GM21381 (cell line): Measurements from ENCODE around the gene SRSF6.
"Not testable (repeated sequence)": the region's sequence is repeated elsewhere in the genome, so short reads cannot be mapped to it uniquely, and the experiment has no call there.

Experiments used
- ATAC-seq: cut with Tn5 transposase; IDR thresholded peaks from one replicate; pipeline ENCODE4 v1.9.1; 2021; ENCODE audit warnings: mild to moderate bottlenecking, moderate library complexity; ENCODE audit not compliant: unreplicated experiment

SRSF6 gene

DNA sequence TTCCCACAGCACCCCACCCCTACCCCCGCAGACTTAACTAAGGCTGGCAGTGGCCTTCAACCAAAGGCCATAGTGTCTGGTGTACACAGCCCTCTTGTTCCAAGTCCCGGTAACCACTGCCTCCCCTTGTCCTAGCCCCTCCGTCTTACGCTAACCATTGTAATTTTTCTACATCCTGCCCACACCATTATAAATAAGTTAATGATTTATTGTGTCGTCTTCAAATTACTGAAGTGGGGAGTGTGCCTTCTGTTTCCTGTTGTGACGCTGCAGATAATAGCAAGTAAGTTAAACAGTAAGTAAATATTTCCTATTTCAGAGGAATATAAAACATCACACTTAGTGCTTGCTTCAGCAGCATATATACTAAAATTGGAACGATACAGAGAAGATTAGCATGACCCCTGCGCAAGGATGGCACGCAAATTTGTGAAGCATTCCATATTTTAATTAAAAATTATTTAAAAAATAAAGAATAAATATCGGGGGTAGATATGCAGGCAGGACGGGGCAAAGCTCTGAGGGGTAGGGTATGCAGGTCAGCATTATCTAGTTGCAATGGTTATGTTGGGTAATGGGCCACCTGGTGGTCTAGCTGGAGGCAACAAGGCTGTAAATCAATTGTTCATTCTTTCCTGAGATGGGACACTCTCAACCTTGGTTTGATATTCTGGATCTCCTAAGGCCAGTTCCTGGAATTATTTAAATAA is 15.1 kb downstream of the SRSF6 start:
- ATAC-seq, result no peak

DNA sequence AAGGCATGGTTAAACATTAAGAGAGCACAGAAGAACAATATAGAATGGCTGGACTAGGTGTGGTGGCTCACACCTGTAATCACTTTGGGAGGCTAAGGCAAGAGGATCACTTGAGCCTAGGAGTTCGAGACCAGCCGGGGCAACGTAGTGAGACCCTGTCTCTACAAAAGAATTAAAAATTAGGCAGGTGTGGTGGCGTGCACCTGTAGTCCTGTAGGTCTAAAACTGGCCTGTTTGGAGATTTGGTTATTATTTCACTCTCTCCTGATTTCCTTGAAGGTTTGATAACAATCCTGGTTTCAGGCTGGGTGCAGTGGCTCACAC is 15.6 kb downstream of the SRSF6 start:
- no peak for ATAC-seq

DNA sequence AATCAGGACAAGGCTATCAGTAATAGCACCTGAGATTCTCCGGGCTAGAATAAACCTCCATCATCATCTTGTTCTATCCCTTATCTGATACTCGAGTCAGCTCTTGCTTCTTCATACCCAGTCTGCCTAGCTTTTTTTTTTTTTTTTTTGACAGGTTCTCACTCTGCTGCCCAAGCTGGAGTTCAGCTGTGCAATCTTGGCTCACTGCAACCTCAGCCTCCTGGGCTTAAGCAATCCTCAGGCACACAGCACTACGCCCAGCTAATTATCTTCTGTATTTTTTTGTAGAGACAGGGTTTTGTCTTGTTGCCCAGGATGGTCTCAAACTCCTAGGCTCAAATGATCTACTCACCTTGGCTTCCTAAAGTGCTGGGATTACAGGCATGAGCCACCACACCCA is 19.5 kb downstream of the SRSF6 start:
- ATAC-seq, result no peak

DNA sequence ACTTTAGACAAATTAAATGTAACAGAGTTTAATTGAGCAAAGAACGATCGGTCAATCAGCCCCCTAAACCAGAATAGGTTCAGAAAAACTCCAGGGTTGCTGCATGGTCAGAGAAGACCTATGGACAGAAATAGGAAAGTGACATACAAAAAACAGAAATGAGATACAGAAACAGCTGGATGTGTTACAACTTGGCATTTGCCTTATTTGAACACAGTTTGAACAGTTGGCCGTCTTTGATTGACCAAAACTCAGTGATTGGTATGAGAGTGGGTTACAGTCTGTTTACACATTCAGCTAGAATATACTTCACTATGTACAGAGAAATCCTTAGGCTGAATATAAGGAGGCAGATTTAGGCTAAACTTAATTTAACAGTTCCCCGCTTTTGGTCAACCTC is 19.9 kb downstream of the SRSF6 start:
- ATAC-seq, result no peak

DNA sequence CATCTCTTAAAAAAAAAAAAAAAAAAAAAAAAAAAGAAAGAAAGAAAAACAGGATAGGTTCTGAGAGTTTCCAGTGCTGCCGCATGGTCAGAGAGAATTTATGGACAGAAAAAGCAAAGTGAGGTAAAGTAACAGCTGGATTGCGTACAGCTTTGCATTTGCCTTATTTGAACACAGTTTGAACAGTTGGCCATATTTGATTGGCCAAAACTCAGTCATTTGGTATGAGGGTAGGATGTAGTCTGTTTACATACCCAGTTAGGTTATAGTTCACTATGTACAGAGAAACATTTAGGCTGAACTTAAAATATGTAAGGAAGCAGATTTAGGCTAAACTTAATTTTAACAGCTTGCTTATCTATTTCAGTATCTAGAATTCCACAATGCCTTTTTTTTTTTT is 32.3 kb downstream of the SRSF6 start:
- no peak for ATAC-seq

DNA sequence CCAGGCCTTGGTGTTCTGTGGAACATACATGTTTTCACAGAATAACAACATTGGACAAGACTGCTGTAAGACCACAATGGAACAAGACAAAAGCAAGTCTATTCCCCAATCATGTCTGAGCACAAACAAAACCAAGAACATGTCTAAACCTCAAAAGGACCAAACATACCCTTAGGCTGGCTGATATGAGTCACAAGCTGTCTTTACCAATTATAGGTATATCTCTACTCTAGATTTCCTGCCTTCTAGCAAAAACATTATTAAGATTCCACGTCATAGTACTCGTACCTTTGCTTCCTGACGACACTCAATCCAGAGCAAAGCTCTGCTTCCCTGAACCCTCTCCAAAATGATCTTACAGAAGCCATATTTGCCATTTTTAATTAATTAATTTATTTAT is 34.4 kb downstream of the SRSF6 start:
- no peak for ATAC-seq

DNA sequence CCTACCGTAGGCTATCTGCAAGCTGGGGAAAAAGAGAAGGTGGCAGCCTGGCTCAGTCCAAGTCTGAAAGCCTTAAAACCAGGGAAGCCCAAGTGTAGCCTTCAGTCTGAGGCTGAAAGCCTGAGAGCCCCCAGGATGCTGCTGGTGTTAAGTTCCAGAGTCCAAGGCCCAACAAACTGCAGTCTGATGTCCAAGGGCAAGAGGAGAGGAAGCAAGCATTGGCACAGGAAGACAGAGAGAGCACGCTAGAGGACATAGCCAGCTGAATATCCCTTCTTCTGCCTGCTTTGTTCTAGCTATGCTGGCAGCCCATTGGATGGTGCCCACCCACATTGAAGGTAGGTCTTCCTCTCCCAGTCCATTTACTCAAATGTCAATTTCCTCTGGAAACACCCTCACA is 37.7 kb downstream of the SRSF6 start:
- no peak for ATAC-seq

DNA sequence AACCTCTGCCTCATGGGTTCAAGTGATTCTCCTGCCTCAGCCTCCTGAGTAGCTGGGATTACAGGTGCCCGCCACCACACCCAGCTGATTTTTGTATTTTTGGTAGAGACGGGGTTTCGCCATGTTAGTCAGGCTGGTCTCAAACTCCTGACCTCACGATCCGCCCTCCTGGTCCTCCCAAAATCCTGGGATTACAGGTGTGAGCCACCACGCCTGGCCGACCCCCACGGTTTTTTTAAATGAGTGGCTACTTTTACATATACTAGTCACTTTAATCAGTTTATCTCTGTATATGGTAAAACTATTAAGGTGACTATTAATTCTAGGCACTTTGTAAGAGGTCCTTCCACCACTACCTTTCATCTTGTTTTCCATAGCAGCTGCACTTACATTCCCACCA is 44.3 kb downstream of the SRSF6 start:
- not testable (repeated sequence) for ATAC-seq

DNA sequence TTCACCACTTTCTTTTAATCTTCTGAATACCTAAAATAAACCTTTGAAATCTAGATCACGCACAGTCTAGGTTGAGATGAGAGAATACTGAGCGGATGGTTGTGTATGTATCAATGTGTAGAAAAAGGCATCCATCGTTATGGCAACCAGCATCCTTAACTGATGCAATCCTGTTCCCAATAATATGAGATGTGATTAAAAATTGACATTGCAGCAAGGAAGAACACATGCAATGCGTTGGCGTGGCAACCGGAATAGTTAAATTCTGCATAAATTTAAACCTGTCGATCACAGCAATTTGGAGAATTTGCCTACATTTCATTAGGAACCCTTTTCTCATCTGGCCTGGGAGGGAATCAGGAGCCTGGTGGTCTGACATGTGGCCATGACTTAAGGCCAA is 48.5 kb downstream of the SRSF6 start:
- ATAC-seq, result no peak

DNA sequence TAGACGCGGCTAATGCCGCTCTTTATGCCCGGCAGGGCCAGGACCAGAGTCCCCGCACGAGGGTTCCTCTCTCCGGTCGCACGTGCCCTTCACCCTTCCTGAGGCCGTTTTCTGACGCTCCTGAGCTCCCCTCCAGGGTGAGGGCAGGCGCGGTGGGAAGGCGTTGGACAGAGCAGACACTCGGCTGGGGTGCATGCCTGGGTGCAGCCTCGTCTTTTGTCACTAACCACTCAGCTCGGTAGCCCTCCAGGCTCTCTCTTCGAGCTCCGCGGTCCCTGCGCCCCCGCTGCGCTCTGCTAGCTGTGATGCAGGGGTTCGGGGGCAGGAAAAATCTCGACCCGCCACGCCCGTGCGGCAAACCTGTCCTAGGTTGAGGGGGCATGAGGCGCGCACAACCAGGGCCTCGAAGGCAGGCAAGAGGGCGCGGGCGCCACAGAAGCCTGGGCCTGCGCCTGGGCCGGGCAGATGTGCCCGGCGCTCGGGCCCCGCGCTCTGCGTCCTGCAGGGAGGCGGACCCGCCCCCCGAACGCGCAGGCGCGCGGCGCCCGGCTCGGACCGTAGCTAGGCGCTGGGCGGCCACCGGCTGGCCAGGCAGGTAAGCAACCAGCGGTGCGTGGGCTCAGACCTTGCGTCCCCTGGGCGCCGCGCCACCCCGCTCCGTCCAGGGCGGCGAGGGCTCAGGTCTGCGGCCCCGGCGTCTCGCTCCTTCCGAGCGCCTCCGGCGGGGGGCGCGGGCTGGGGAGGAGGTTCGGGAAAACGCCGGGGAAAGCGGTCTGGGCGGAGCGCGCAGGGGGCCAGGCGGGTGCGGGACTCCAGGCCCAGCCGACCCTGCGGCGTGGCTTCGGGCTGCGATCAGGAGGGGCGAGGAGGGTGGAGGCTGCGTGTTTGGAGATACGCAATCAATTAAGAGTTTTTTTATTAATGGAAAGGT is 49.7 kb downstream of the SRSF6 start, which contains the start of gene L3MBTL1:
Gene L3MBTL1 (plus strand): TSS at position 548 of the 931 bp plus-strand sequence. CDS start 5,807 bp downstream, outside the sequence.
- no peak for ATAC-seq

DNA sequence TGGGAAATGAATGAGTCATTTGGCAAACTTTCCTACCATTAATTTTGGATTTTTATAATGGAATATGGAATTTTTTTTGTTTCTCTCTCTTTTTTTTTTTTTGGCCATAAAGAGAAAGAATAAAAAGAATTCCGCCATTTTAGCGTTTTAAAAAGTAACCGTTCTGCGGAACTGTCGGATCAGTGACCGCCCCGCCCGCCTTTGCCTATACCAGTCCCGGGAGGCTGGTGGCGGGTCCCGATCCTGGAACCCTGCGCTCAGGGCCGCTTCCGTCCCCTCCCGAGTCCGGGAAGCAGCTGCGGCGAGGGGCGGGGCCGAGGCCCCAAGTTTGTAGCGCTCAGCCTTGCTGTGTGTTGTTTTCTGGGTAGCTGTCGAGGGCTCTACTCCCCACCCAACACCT is 50.4 kb downstream of the SRSF6 start:
- ATAC-seq, result no peak

DNA sequence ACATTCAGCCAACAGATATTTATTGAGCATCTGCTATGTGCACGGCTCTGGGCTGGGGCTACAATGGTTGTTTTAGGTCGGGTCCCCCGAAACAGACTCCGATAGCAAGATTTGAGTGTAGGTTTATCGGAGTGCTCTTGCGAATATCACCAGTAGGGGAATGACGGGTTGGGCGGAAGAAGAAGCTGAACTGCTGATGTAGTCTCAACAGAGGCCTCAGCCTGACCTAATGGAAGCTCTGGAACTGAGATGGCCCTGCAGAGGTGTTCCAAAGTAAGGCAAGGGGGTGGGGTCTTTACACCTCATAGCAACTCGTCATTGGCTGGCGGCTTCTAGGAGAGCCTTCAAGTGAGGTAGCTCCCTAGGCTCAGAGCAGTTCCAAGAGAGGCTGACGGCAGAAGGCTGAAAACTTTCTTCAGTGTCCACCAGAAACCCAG is 50.9 kb downstream of the SRSF6 start:
- no peak for ATAC-seq

DNA sequence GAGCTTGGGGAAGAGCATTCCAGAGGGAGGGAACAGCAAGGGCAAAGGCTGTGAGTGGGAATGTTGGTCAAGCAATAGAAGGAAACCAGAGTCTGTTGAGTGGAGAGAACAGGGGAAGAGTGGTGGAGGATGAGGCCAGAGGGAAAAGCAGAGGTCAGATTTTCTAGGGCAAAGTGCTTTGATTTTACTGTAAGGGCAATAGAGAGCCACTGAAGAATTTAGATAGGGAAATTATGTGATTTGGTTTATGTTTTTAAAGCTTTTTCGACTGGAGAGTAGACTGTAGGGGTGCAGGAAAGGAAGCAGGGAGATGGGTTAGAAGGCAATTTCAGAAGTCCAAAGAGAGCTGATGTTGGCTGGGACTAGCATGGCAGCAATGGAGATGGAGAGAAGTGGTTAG is 54.2 kb downstream of the SRSF6 start:
- ATAC-seq, result no peak

DNA sequence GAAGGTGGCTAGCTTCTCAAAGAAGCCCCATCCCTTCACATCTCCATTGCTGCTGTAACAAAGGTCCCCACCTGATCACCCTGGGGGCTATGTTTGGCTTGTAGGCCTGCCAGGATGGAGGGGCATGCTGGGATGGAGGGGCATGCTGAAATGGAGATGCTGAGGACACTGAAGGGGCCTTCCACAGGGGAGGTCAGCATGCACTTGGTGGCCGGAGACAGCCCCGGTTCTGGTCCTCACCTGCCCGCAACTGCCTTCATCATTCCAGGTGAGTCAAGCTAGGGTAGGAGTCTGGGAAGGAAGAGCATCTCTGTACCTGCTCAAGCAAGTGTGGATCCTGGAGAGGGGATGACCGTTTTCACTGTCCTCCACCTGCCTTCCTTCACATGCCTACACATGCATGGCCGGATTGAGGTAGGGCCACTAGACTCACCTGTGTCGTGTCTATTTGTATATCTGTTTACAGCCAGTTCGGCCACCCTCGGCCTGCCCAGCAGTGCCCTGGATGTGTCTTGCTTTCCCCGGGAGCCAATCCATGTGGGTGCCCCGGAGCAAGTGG is 55.8 kb downstream of the SRSF6 start:
- no peak for ATAC-seq
